Measurements from ENCODE around the gene TGFBR3.

TGFBR3 gene
- 19.5 to 78.3 reads per million in 2 experiments for total RNA-seq

GRCh38 chr1:91885716-91886506 lies at the start of gene TGFBR3:
TGFBR3 (minus strand) TSS chr1:91886151; CDS start chr1:91861531, 24,620 bp downstream.
- DNase-seq (ENCODE audit: low read depth): peak; percentile 63

DNA sequence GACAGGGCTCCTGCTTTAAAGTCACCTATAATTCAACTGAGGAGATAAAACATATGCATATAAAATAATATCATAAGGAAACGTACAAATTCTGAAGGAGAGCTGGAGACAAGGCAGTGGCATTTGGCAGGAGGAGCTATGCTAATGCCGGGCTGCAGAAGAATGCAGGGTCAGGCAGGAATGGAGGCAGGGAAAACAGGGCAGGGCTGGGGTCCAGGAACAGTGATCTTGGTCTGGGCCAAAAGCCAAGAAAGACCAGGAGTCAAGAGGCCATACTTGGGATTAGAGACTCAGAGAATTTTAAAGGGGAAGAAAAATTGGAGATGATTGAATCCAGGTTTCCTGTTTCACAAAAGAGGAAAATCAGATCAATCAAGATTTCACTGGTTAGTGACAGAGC lies 43.3 kb upstream of the TGFBR3 start:
- DNase-seq (ENCODE audit: low read depth): no peak

DNA sequence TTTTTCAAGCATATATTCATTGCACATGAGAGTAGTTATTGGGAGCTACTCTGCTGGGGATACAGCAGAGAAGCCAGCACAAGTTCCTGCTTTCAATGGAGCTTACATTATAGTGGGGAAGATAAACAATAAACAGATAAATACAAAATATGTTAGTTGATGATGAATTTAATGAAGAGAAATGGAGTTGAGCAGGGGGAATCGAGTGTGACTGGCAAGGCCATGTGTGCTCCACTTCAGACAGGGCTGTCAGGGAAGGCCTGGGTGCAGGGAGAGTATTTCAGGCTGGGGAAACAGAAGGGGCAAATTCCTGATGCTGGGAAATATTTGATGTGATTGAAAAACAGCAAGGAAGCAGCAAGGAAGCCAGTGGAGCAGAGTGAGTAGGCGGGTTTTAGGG lies 42.1 kb upstream of the TGFBR3 start:
- no peak for DNase-seq (ENCODE audit: low read depth)

GRCh38 chr1:91925644-91926435 lies 39.9 kb upstream of the TGFBR3 start:
- no peak for DNase-seq (ENCODE audit: low read depth)

GRCh38 chr1:91924146-91924545 lies 38.2 kb upstream of the TGFBR3 start:
- no peak for DNase-seq (ENCODE audit: low read depth)

- no peak for DNase-seq (ENCODE audit: low read depth)
These were observed 34.0 kb upstream of the TGFBR3 start for GRCh38 chr1:91919962-91920361.

GRCh38 chr1:91916811-91917460 lies 31.0 kb upstream of the TGFBR3 start:
- no peak for DNase-seq (ENCODE audit: low read depth)

- no peak for DNase-seq (ENCODE audit: low read depth)
These were observed 30.1 kb upstream of the TGFBR3 start for GRCh38 chr1:91916046-91916445.

DNA sequence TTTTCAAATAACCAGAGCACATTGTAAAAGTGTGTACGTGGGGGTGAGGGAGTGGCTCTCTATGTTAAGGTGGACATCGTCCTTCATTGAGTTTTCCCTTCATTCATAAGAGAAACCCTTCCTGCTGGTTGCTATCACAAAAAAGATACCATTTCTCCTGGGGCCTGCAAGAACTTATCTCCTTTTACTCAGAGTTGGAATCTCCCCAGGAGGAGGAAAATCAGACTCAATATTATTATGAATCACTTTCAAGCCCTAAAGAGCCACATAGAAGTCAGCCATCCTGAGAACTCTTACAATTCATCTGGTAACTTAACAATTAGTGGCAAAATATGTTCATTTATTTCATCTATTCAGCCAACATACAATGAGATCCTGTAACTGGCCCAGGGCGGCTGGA lies 27.1 kb upstream of the TGFBR3 start:
- DNase-seq (ENCODE audit: low read depth): no peak

DNA sequence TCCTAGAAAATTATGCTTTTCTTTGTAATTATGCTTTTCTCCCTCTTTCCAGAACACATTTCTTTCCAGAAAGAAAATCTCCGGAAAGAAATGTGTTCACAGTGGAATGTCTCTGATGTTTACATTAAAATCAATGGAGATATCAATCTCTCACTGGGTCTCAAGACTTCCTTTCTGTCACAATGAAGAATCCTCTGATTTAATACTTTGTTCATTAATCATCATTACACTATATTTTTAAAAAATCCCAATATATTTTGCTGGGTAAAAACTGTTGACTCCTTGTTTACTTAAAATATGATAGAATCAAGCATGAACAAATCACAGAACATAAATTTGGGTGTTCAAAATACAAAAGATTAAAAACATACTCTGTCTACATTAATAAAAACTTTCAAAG lies 26.3 kb upstream of the TGFBR3 start:
- no peak for DNase-seq (ENCODE audit: low read depth)

- no peak for DNase-seq (ENCODE audit: low read depth)
These were observed 15.3 kb upstream of the TGFBR3 start for GRCh38 chr1:91901231-91901630.

DNA sequence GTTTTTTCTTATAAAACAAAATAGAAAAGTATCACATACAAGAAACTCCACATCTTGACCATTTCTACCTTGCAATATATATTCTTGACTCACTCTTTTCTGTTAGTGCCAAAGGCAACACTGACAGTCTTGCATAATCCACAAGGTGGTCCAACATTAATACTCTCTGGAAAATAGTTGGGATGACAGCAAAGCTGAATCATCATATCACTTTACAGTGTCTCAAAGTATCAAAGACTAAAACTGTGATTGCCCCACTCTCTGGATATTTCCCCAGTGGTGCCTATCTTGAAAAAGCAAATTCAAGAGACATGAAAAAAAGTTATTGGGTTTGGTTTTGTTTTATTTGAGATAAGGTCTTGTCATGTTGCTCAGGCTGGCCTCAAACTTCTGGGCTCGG lies 14.6 kb upstream of the TGFBR3 start:
- DNase-seq (ENCODE audit: low read depth): no peak

DNA sequence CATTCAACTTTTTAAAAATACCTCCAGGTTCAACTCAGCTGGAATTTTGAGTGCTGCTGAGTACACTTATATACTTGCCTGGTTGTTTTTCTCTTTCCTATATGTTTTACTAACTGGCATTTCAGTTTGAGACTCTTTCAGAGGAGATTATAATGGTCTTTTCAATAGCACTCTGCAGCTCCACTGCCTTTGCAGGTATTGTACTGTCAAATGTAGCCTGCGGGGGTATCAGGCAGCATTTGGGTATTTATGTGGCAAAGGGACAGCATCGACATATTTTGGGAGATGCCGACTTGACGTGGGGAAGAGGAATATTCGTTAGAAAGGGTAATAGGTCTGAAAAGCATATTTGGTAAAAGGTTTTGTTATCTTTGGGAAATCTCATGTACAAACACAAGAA lies 11.1 kb upstream of the TGFBR3 start:
- no peak for DNase-seq (ENCODE audit: low read depth)

- no peak for DNase-seq (ENCODE audit: low read depth)
These were observed 10.0 kb upstream of the TGFBR3 start for GRCh38 chr1:91895832-91896556.

DNA sequence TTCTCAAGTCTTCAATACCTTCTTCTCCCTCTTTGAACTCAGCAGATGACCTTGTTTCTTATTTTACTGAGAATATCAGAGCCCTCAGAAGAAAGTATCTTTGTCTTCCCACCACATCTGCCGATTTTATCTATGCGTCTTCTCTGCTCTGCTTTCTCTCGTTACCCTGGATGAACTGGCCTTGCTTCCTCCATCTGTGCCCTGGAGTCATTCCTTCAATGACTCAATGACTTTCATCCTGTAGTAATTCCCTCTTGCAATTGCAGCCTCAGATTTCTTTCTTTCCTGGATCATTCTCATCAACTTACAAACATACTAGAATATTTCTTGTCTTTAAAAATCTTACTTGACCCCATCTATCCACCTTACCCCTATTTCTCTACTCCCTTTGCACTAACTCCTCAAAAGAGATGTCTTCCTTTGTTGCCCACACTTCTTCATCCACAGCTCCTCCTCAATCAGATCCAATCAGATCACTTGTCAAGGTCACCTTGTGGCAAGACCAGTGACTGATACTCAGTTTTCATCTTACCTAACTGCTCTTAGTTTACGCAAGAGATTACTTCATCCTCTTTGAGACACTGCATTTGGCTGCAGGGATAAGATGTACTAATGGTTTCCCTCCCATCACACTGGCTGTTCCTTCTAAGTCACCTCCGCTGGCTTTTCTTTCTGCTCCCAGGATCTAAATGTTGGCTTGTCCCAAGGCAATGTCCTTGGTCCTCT lies 8.2 kb upstream of the TGFBR3 start:
- DNase-seq (ENCODE audit: low read depth): no peak

GRCh38 chr1:91891969-91892368 lies 6.0 kb upstream of the TGFBR3 start:
- DNase-seq (ENCODE audit: low read depth): no peak

DNA sequence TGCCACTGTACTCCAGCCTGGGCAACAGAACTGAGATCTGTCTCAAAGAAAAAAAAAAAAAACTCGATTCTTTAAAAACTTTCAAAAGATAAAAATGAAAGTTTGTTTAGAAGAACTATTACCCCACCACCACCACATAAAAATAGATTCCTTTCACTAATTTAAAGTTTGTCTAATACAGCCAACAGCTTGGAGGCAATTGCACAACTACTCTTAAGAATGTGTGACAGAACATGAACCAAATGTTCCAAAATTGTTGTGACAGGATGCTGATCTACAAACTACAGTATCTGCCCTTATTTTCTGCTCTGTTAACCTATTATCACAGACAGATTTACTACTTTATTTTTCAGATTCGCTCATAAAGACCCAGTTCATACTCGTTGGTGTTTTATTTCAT lies 5.5 kb upstream of the TGFBR3 start:
- DNase-seq (ENCODE audit: low read depth): no peak

DNA sequence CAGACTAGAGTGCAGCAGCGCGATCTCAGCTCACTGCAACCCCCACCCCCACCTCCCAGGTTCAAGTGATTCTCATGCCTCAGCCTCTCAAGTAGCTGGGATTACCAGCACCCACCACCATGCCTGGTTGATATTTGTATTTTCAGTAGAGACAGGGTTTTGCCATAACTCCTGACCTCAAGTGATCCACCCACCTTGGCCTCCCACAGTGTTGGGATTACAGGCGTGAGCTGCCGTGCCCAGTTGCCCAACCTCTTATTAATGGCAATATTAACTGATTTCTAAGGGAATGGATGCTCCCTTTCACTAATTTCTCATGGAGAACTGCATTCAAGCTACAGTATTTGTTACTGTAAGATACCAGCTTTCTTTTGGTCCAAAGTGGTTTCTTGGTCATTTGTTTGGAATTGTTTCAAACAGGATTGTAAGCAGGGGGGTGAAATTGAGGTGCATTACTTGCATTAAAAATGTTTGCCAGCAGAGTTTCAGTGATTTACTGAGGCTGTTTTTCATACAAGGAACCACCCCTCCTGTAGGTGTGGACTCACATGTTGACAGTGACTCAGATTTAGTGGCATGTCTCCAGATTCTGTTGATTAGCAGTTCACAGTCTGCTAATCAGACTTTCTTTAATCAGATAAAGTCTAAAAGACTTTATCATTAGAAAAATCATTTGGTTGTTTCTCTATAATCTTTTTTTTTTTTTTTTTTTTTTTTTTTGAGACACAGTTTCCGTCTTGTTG lies 3.9 kb upstream of the TGFBR3 start:
- DNase-seq (ENCODE audit: low read depth): no peak

GRCh38 chr1:91885213-91885715 lies 687 bp downstream of the TGFBR3 start:
- no peak for DNase-seq (ENCODE audit: low read depth)

DNA sequence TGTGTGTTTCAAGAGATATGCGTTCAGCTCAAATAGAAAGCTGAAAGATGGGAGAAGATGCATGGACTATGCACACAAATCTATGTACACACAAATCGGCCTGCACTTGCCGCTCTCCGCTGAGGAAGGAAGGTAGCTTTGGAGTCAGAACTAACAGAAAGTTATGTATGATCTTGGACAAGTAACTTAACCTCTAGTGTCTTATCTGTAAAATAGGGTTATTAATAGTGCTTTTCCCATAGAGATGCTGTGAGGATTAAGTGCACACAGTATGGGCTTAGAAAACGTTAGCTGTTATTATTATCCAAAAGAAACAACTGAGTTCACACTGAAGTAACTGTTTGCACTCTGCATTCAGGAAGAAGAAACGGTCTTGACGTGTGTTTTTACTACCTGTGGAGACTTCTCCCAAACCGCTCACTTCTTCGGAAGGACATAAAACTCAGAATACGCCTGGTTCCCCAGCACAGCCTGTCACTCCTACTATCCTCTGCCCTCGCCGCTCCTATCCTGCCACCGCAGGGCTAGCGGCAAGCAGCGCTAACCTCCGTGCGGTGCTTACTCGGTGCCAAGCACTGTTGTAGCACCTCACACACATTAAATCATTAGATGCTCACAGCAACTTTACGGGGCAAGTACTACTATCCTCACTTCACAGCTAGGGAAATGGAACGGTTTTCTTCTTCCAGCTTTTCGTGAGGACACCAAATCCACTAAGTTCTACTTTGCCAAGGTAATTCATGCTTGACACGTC lies 1.3 kb downstream of the TGFBR3 start:
- no peak for DNase-seq (ENCODE audit: low read depth)
